ENCODE results near the gene CHTOP. TPM values are rescaled to one million over a fixed set of nuclear protein-coding genes. Genes with fewer than 3 reads are reported as not detected.

Gene CHTOP
- total RNA-seq, 2 experiments from 2014 or later, result 70.9 to 107 TPM

GRCh38 chr1:153614189-153614900 is 19.5 kb upstream of the CHTOP start:
- Histone ChIP-seq H2AFZ (ENCODE audit: low read length) (no peak overlapping the region), H3K9me3 (ENCODE audit: low read length) (no peaks in the 10 kb centered on the region), H4K20me1 (ENCODE audit: insufficient read depth, low read length) (no peaks in the 10 kb centered on the region), H3K4me2 (ENCODE audit: low read length) (no peak overlapping the region), H3K27ac (ENCODE audit: low read depth, low read length, poor library complexity, severe bottlenecking) (no peak overlapping the region), H3K79me2 (ENCODE audit: insufficient read depth, low read depth, low read length) (no peaks in the 10 kb centered on the region), H3K9me2 (ENCODE audit: insufficient read depth, low read length) (no peaks in the 10 kb centered on the region), H3K4me3 (ENCODE audit: low read depth, low read length, poor library complexity, severe bottlenecking) (no peak overlapping the region), H3K36me3 (ENCODE audit: insufficient read depth, low read length) (no peaks in the 10 kb centered on the region), H3K4me1 (ENCODE audit: insufficient read depth, low read length, poor library complexity, severe bottlenecking) (peaks cover 5% of the 10 kb centered on the region)
- no peak for DNase-seq (ENCODE audit: low spot score)
- BruUV-seq (replicated peaks), result no TSS peak
- ChIA-PET POLR2A (interaction anchor here (0.6 to 1.4 kb wide), 2 partner anchors 18 to 21 kb away, joined by 4 to 5 read pairs; no protein-coding TSS in a partner anchor), CTCF (ENCODE audit: unreplicated experiment) (interaction anchor here (0.5 kb wide), 1 partner anchor 75 kb away, joined by 3 read pairs; no protein-coding TSS in a partner anchor)
- intact Hi-C loops (cut with micrococcal nuclease; ENCODE audit: unreplicated experiment), result no loop called here
- TF ChIP-seq CTCF (conservative IDR thresholded peaks at IDR 0.05; ENCODE audit: low read length) (no peak), EZH2phosphoT487 (IDR thresholded peaks at IDR 0.05; ENCODE audit: borderline replicate concordance, low read depth, low read length) (no peak)

- peaks cover 5% of the 10 kb centered on the region; the same call in 1 of the 2 replicates for H3K36me3 ChIP-seq (ENCODE audit: insufficient read depth, low read length)
- peaks cover 5% of the 10 kb centered on the region for H3K4me1 ChIP-seq (ENCODE audit: insufficient read depth, low read length, poor library complexity, severe bottlenecking)
- H3K79me2 ChIP-seq (ENCODE audit: insufficient read depth, low read depth, low read length), result no peaks in the 10 kb centered on the region
- no peaks in the 10 kb centered on the region for H3K9me3 ChIP-seq (ENCODE audit: low read length)
- intact Hi-C loops (cut with micrococcal nuclease; ENCODE audit: unreplicated experiment), result no loop called here
- H2AFZ ChIP-seq (ENCODE audit: low read length), result no peak overlapping the region
- TF ChIP-seq EZH2phosphoT487 (IDR thresholded peaks at IDR 0.05; ENCODE audit: borderline replicate concordance, low read depth, low read length) (no peak), CTCF (conservative IDR thresholded peaks at IDR 0.05; ENCODE audit: low read length) (no peak)
- H3K4me2 ChIP-seq (ENCODE audit: low read length), result no peak overlapping the region
- H3K4me3 ChIP-seq (ENCODE audit: low read depth, low read length, poor library complexity, severe bottlenecking), result no peak overlapping the region
- ChIA-PET CTCF (ENCODE audit: unreplicated experiment) (interaction anchor here (0.5 kb wide), 1 partner anchor 74 kb away, joined by 3 read pairs; no protein-coding TSS in a partner anchor), POLR2A (interaction anchor here (0.6 to 1.4 kb wide), 2 partner anchors 20 to 118 kb away, joined by 3 to 5 read pairs; no protein-coding TSS in a partner anchor)
- H3K9me2 ChIP-seq (ENCODE audit: insufficient read depth, low read length), result no peaks in the 10 kb centered on the region
- no peak overlapping the region for H3K27ac ChIP-seq (ENCODE audit: low read depth, low read length, poor library complexity, severe bottlenecking)
- no peak for DNase-seq (ENCODE audit: low spot score)
- BruUV-seq (replicated peaks), result no TSS peak
- no peaks in the 10 kb centered on the region for H4K20me1 ChIP-seq (ENCODE audit: insufficient read depth, low read length)
These were observed 19.0 kb upstream of the CHTOP start for GRCh38 chr1:153614906-153615305.

GRCh38 chr1:153615406-153615805 is 18.5 kb upstream of the CHTOP start:
- Histone ChIP-seq H3K36me3 (ENCODE audit: insufficient read depth, low read length) (peaks cover 5% of the 10 kb centered on the region; the same call in 1 of the 2 replicates), H3K4me1 (ENCODE audit: insufficient read depth, low read length, poor library complexity, severe bottlenecking) (peaks cover 5% of the 10 kb centered on the region), H2AFZ (ENCODE audit: low read length) (no peak overlapping the region), H3K27ac (ENCODE audit: low read depth, low read length, poor library complexity, severe bottlenecking) (no peak overlapping the region), H3K9me2 (ENCODE audit: insufficient read depth, low read length) (no peaks in the 10 kb centered on the region), H3K9me3 (ENCODE audit: low read length) (no peaks in the 10 kb centered on the region), H4K20me1 (ENCODE audit: insufficient read depth, low read length) (no peaks in the 10 kb centered on the region), H3K4me2 (ENCODE audit: low read length) (no peak overlapping the region), H3K79me2 (ENCODE audit: insufficient read depth, low read depth, low read length) (no peaks in the 10 kb centered on the region), H3K4me3 (ENCODE audit: low read depth, low read length, poor library complexity, severe bottlenecking) (no peak overlapping the region)
- POLR2A ChIA-PET, result interaction anchor here (0.6 to 1.4 kb wide), 2 partner anchors 19 to 118 kb away, joined by 3 to 5 read pairs; no protein-coding TSS in a partner anchor
- DNase-seq (ENCODE audit: low spot score), result no peak
- no TSS peak for BruUV-seq (replicated peaks)
- CTCF ChIA-PET (ENCODE audit: unreplicated experiment), result interaction anchor here (0.6 kb wide), 1 partner anchor 28 kb away, joined by 3 read pairs; no protein-coding TSS in a partner anchor
- intact Hi-C loops (cut with micrococcal nuclease; ENCODE audit: unreplicated experiment), result no loop called here
- TF ChIP-seq CTCF (conservative IDR thresholded peaks at IDR 0.05; ENCODE audit: low read length) (no peak), EZH2phosphoT487 (IDR thresholded peaks at IDR 0.05; ENCODE audit: borderline replicate concordance, low read depth, low read length) (no peak)

Measured in OCI-LY7 (cell line).